PC-9 (cell line): ENCODE measurements around the gene STAP2. TPM values are rescaled to one million over a fixed set of nuclear protein-coding genes. Genes with fewer than 3 reads are reported as not detected.

Experiments used
- BruUV-seq: library from RNA; stranded (reverse); fragments of 400-500 nt; replicated peaks from 2 replicates; lab custom pipeline; 2021; lab: Mats Ljungman, UMichigan
- CTCF ChIA-PET: fragments of 300-600 bp; sonication (Branson Sonifier 250); formaldehyde crosslinking; loops from one replicate; lab custom pipeline; 2022; ENCODE audit warnings: antibody characterized with exemption; lab: Charles Lee
- POLR2A ChIA-PET: fragments of 300-600 bp; sonication (Branson Sonifier 250); formaldehyde crosslinking; loops from one replicate; lab custom pipeline; 2022; ENCODE audit warnings: antibody characterized with exemption; ENCODE audit not compliant: unreplicated experiment; lab: Charles Lee
- DNase-seq, 2 experiments: peaks; one replicate each; pipeline versions ENCODE4 v3.0.0 to v3.0.0-alpha.2; 2015 to 2022; ENCODE audit warnings: mixed read lengths in 1 of 2
- H2AFZ ChIP-seq: fragments of 200-600 bp; sonication (generic); 2 replicates; pipeline ENCODE4 v1.8.1; 2017; ENCODE audit warnings: antibody characterized with exemption
- H3F3A ChIP-seq: fragments of 200-600 bp; sonication (generic); 2 replicates; pipeline ENCODE4 v1.8.1; 2017; ENCODE audit warnings: antibody characterized with exemption, mild to moderate bottlenecking, low read depth; ENCODE audit not compliant: insufficient read depth
- H3K27ac ChIP-seq: fragments of 200-600 bp; sonication (generic); 2 replicates; pipeline ENCODE4 v1.6.1; 2016; ENCODE audit warnings: mixed run types
- H3K27me3 ChIP-seq: fragments of 200-600 bp; sonication (generic); 2 replicates; pipeline ENCODE4 v1.6.1; 2016; ENCODE audit warnings: low read depth, mixed run types; ENCODE audit not compliant: insufficient read depth
- H3K36me3 ChIP-seq: fragments of 200-600 bp; sonication (generic); 2 replicates; pipeline ENCODE4 v1.6.1; 2016; ENCODE audit warnings: low read depth, mixed run types
- H3K4me1 ChIP-seq: fragments of 200-600 bp; sonication (generic); replicated peaks from 2 replicates; pipeline ENCODE4 v1.6.1; 2016; ENCODE audit warnings: mixed run types; ENCODE audit not compliant: insufficient read depth
- H3K4me2 ChIP-seq: fragments of 200-600 bp; sonication (generic); 2 replicates; pipeline ENCODE4 v1.6.1; 2017; ENCODE audit warnings: mixed run types
- H3K4me3 ChIP-seq: fragments of 200-600 bp; sonication (generic); 2 replicates; pipeline ENCODE4 v1.6.1; 2016; ENCODE audit warnings: mixed run types
- H3K79me2 ChIP-seq: fragments of 200-600 bp; sonication (generic); 2 replicates; pipeline ENCODE4 v1.6.1; 2017; ENCODE audit warnings: low read depth, mixed run types
- H3K9me2 ChIP-seq: fragments of 200-600 bp; sonication (generic); 2 replicates; pipeline ENCODE4 v1.8.1; 2017; ENCODE audit warnings: mild to moderate bottlenecking; ENCODE audit not compliant: insufficient read depth
- H3K9me3 ChIP-seq: fragments of 200-600 bp; sonication (generic); 2 replicates; pipeline ENCODE4 v1.8.1; 2016; ENCODE audit warnings: low read depth; ENCODE audit not compliant: insufficient read depth
- H4K20me1 ChIP-seq: fragments of 200-600 bp; sonication (generic); 2 replicates; pipeline ENCODE4 v1.8.1; 2017; ENCODE audit not compliant: insufficient read depth
- EZH2 ChIP-seq: fragments of 200-600 bp; sonication (generic); IDR thresholded peaks from 2 replicates; pipeline ENCODE4 v1.8.0; 2017; ENCODE audit warnings: antibody characterized with exemption, low read depth
- intact Hi-C: fragments of 100-400 bp; cut with micrococcal nuclease; formaldehyde crosslinking; loops from one replicate; pipeline ENCODE4 v1.10.0; 2022; ENCODE audit not compliant: unreplicated experiment
- total RNA-seq: library from RNA; stranded (reverse); gene quantifications from 2 replicates; pipeline ENCODE4 v1.2.3, GENCODE V29; 2021
- TF ChIP-seq, protein P1 (sequence below): fragments of 200-600 bp; sonication (generic); conservative IDR thresholded peaks from 2 replicates; pipeline ENCODE4 v1.6.1; 2017; ENCODE audit warnings: mixed run types, antibody characterized with exemption, mild to moderate bottlenecking, moderate library complexity

STAP2 gene
- total RNA-seq, 1 experiment from 2014 or later: 29.8 TPM

DNA sequence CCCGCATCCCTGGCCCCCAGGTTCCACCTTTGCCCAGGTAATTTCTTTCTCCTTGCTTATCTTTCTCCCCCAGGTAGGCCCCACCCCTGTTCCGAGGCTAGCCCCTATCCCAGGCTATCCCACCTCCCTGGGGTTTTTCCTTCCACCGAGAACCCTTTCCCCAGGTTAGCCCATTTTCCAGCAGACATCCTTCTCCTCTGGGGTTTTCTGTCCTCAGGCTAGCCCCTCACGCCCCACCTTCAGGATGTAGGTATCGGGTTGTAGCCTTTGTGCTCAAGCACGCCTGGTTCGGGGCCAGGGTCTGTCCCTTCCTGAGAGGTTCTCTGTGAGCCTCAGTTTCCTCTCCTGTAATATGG, 33.4 kb downstream of the STAP2 start:
- no peaks in the 10 kb centered on the region for H3K4me1 ChIP-seq
- no peaks in the 10 kb centered on the region for H3K79me2 ChIP-seq
- no peaks in the 10 kb centered on the region for H3K27me3 ChIP-seq
- no peaks in the 10 kb centered on the region for H3K9me3 ChIP-seq
- no peak overlapping the region for H3K4me3 ChIP-seq
- no TSS peak for BruUV-seq
- H3K9me2 ChIP-seq: no peaks in the 10 kb centered on the region
- TF ChIP-seq EZH2: no peak
- TF ChIP-seq, protein P1, sequence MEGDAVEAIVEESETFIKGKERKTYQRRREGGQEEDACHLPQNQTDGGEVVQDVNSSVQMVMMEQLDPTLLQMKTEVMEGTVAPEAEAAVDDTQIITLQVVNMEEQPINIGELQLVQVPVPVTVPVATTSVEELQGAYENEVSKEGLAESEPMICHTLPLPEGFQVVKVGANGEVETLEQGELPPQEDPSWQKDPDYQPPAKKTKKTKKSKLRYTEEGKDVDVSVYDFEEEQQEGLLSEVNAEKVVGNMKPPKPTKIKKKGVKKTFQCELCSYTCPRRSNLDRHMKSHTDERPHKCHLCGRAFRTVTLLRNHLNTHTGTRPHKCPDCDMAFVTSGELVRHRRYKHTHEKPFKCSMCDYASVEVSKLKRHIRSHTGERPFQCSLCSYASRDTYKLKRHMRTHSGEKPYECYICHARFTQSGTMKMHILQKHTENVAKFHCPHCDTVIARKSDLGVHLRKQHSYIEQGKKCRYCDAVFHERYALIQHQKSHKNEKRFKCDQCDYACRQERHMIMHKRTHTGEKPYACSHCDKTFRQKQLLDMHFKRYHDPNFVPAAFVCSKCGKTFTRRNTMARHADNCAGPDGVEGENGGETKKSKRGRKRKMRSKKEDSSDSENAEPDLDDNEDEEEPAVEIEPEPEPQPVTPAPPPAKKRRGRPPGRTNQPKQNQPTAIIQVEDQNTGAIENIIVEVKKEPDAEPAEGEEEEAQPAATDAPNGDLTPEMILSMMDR: no peak
- H2AFZ ChIP-seq: no peak overlapping the region
- ChIA-PET CTCF (no interaction called here), POLR2A (interaction anchor here (0.6 kb wide), 1 partner anchor 334 kb away, joined by 7 read pairs; the partner anchor contains the start of gene DAPK3)
- H3K4me2 ChIP-seq: no peak overlapping the region
- H3K27ac ChIP-seq: no peak overlapping the region
- intact Hi-C loops: no loop called here
- H3K36me3 ChIP-seq: no peaks in the 10 kb centered on the region
- no peaks in the 10 kb centered on the region for H4K20me1 ChIP-seq
- DNase-seq: no peak
- peaks cover 6% of the 10 kb centered on the region; the same call in 1 of the 2 replicates for H3F3A ChIP-seq

- no peaks in the 10 kb centered on the region for H3K79me2 ChIP-seq
- no peaks in the 10 kb centered on the region for H3K9me3 ChIP-seq
- H3K4me2 ChIP-seq: no peak within 1 kb of the TSS
- H3K27ac ChIP-seq: no peak within 1 kb of the TSS
- no peak within 1 kb of the TSS for H3K4me3 ChIP-seq
- H3K4me1 ChIP-seq: no peaks in the 10 kb centered on the region
- H2AFZ ChIP-seq: no peak within 1 kb of the TSS
- H4K20me1 ChIP-seq: no peaks in the 10 kb centered on the region
- no peaks in the 10 kb centered on the region for H3K9me2 ChIP-seq
- H3K36me3 ChIP-seq: no peaks in the 10 kb centered on the region
- H3K27me3 ChIP-seq: no peaks in the 10 kb centered on the region
- intact Hi-C loops: no loop called here
- peaks cover 6% of the 10 kb centered on the region; the same call in 1 of the 2 replicates for H3F3A ChIP-seq
- ChIA-PET CTCF (no interaction called here), POLR2A (interaction anchor here (0.6 kb wide), 1 partner anchor 334 kb away, joined by 7 read pairs; the partner anchor contains the start of gene DAPK3)
- DNase-seq: no peak
- BruUV-seq: no TSS peak
- TF ChIP-seq EZH2: no peak
Measured at GRCh38 chr19:4304538-4305256, 33.9 kb downstream of the STAP2 start, which contains the start of gene FSD1. Gene FSD1 (plus strand): TSS chr19:4304598. CDS start chr19:4304747, 149 bp downstream.

DNA sequence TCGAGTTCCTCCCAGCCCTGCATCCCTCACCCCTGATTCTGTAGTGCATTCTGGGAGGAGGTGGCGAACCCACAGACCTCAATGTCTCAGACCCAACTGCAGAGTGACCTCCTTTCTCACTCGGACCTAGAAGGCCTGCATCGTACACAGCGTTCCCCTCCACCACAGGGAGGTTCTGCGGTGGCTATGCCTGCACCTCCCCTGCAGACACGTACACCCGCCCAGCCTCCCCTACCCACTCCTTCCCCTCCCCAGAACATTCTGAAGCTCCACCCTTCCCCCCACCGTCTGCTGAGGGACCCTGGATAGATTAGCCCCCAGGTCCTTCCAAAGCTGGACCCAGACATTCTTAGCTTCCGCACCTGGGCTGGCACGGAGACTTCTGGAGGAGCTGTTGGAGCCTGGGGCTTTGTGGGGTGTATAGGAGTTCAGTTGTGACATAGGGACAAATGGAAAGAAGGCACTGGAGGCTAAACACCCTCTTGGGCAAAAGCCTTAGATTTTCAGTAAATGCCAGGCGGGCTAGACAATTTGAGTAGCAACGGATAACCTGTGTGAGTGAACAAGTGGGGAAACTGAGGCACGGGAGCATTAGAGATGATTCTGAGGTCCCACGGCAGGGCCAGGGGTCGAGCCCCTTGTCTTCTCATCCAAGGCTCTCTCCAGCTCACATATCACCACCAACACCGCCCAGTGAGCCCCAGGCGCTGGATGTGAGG, 34.6 kb downstream of the STAP2 start:
- POLR2A ChIA-PET: no interaction called here
- intact Hi-C loops: no loop called here
- Histone ChIP-seq H3K36me3 (no peaks in the 10 kb centered on the region), H3K4me2 (no peak overlapping the region), H3K79me2 (no peaks in the 10 kb centered on the region), H4K20me1 (no peaks in the 10 kb centered on the region), H3F3A (peaks cover under 1% of the 10 kb centered on the region; the same call in 1 of the 2 replicates), H3K9me3 (no peaks in the 10 kb centered on the region), H2AFZ (no peak overlapping the region), H3K4me3 (no peak overlapping the region), H3K27me3 (no peaks in the 10 kb centered on the region), H3K27ac (no peak overlapping the region), H3K4me1 (no peaks in the 10 kb centered on the region), H3K9me2 (no peaks in the 10 kb centered on the region)
- CTCF ChIA-PET: no interaction called here
- BruUV-seq: no TSS peak
- no peak for TF ChIP-seq EZH2
- TF ChIP-seq, protein P1: no peak
- DNase-seq: no peak
